HepG2 (cell line): Measurements from ENCODE around the gene ABCA2. TPM values are rescaled to one million over a fixed set of nuclear protein-coding genes. Genes with fewer than 3 reads are reported as not detected.
"Not testable (repeated sequence)": the region's sequence is repeated elsewhere in the genome, so short reads cannot be mapped to it uniquely, and the experiment has no call there.

Experiments used
- ATAC-seq: fragments of 200-7000 bp; cut with Tn5 transposase; 3 replicates; pipeline ENCODE4 v1.9.1; 2020; ENCODE audit warnings: mild to moderate bottlenecking, moderate library complexity
- BruUV-seq: library from RNA; stranded (reverse); fragments of 400-500 nt; replicated peaks from 2 replicates; lab custom pipeline; 2021; lab: Mats Ljungman, UMichigan
- CTCF ChIA-PET: fragments of 300-600 bp; formaldehyde crosslinking; extraction: SDS; loops from one replicate; lab custom pipeline; 2021; ENCODE audit warnings: low total read pairs, inconsistent platforms, low intra/inter-chr PET ratio; lab: Yijun Ruan, JAX
- POLR2A ChIA-PET: fragments of 350-600 bp; sonication (Branson Sonifier 250); formaldehyde crosslinking; loops from one replicate; lab custom pipeline; 2020; ENCODE audit warnings: antibody characterized with exemption, inconsistent platforms; lab: Yijun Ruan, JAX
- DNase-seq: peaks from one replicate; pipeline ENCODE4 v3.0.0-alpha.2; 2015; ENCODE audit warnings: low spot score
- FAIRE-seq: peaks from 3 replicates; lab custom pipeline; 2011; peaks lifted over from hg19 to GRCh38; lab: Jason Lieb, UNC
- H2AFZ ChIP-seq: one replicate; pipeline ENCODE4 v1.6.1; 2011; ENCODE audit warnings: low read length, inconsistent platforms
- H3K27ac ChIP-seq: fragments of 300-600 bp; 3 replicates; pipeline ENCODE4 v1.8.0; 2011; ENCODE audit warnings: mixed run types, mild to moderate bottlenecking, mixed read lengths, low read length, inconsistent platforms; ENCODE audit not compliant: insufficient read depth; ENCODE audit errors: extremely low read length
- H3K27me3 ChIP-seq, 2 experiments: fragments of 200-600 bp in 1 of 2; 2 replicates in 1 of 2; 3 replicates in 1 of 2; pipeline versions ENCODE4 v1.6.0 to v1.8.0; 2011; ENCODE audit warnings: low read length in 2 of 2, mild to moderate bottlenecking in 2 of 2, moderate library complexity in 2 of 2, inconsistent platforms in 1 of 2; ENCODE audit not compliant: insufficient read depth in 2 of 2, control insufficient read depth in 1 of 2
- H3K36me3 ChIP-seq, 2 experiments: fragments of 200-600 bp in 1 of 2; replicated peaks in 1 of 2; 2 replicates in 1 of 2; 3 replicates in 1 of 2; pipeline versions ENCODE4 v1.5.1 to v1.8.0; 2011; ENCODE audit warnings: low read length in 2 of 2, inconsistent platforms in 1 of 2; ENCODE audit not compliant: insufficient read depth in 2 of 2, control insufficient read depth in 1 of 2
- H3K4me1 ChIP-seq: 2 replicates; pipeline ENCODE4 v1.5.1; 2012; ENCODE audit warnings: low read length, inconsistent platforms; ENCODE audit not compliant: insufficient read depth
- H3K4me2 ChIP-seq: 2 replicates; pipeline ENCODE4 v1.6.0; 2011; ENCODE audit warnings: low read depth, low read length, inconsistent platforms
- H3K4me3 ChIP-seq, 3 experiments: fragments of 200-600 bp in 1 of 3; sonication (generic), shearing (Covaris generic) in 1 of 3; replicated peaks in 1 of 3; 2 replicates each; pipeline ENCODE4 v1.5.1; 2011 to 2016; ENCODE audit warnings: low read length in 3 of 3, inconsistent platforms in 2 of 3, low read depth in 2 of 3, mild to moderate bottlenecking in 2 of 3, control low read depth in 1 of 3, mixed read lengths in 1 of 3; ENCODE audit not compliant: insufficient read depth in 1 of 3
- H3K79me2 ChIP-seq: one replicate; pipeline ENCODE4 v1.6.1; 2011; ENCODE audit warnings: low read length, inconsistent platforms; ENCODE audit not compliant: insufficient read depth
- H3K9ac ChIP-seq: 2 replicates; pipeline ENCODE4 v1.6.0; 2011; ENCODE audit warnings: mild to moderate bottlenecking, low read depth, low read length, inconsistent platforms; ENCODE audit not compliant: insufficient read depth
- H3K9me3 ChIP-seq: 2 replicates; pipeline ENCODE4 v1.5.1; 2012; ENCODE audit warnings: mild to moderate bottlenecking, low read length
- H4K20me1 ChIP-seq: 2 replicates; pipeline ENCODE4 v1.6.0; 2011; ENCODE audit warnings: inconsistent platforms, mild to moderate bottlenecking, low read length, moderate library complexity; ENCODE audit not compliant: insufficient read depth
- AGO2 ChIP-seq: fragments of 200-400 bp; formaldehyde crosslinking; optimal IDR thresholded peaks from 2 replicates; pipeline ENCODE3; 2017; ENCODE audit warnings: mild to moderate bottlenecking, low read depth, low read length, moderate library complexity
- AKAP8 ChIP-seq: sonication (generic); formaldehyde crosslinking; IDR thresholded peaks from 2 replicates; pipeline ENCODE4 v1.5.1; 2020; ENCODE audit warnings: mild to moderate bottlenecking, missing genetic modification reagents
- ETV5 ChIP-seq: IDR thresholded peaks from 2 replicates; pipeline ENCODE4 v1.6.1; 2018; ENCODE audit warnings: missing biosample characterization, missing genetic modification reagents, inconsistent platforms, borderline replicate concordance
- HMG20A ChIP-seq: IDR thresholded peaks from 2 replicates; pipeline ENCODE4 v1.6.1; 2016; ENCODE audit warnings: borderline replicate concordance
- NONO ChIP-seq, 2 experiments: fragments of 450-650 bp in 1 of 2; sonication (generic) in 1 of 2; formaldehyde crosslinking in 1 of 2; IDR thresholded peaks in 1 of 2; conservative IDR thresholded peaks in 1 of 2; 2 replicates each; pipeline versions ENCODE4 v1.6.1 to v1.8.0; 2017 to 2022; ENCODE audit warnings: mild to moderate bottlenecking in 1 of 2, missing genetic modification reagents in 1 of 2, moderate library complexity in 1 of 2
- POLR2G ChIP-seq: fragments of 200-400 bp; formaldehyde crosslinking; IDR thresholded peaks from 2 replicates; pipeline ENCODE4 v1.6.1; 2018; ENCODE audit warnings: mild to moderate bottlenecking, low read depth, low read length, moderate library complexity
- ZBTB33 ChIP-seq: sonication (generic); formaldehyde crosslinking; IDR thresholded peaks from 2 replicates; pipeline ENCODE4 v1.4.0; 2020; ENCODE audit warnings: missing genetic modification reagents
- ZNF326 ChIP-seq: sonication (generic); formaldehyde crosslinking; IDR thresholded peaks from 2 replicates; pipeline ENCODE4 v1.4.0; 2020; ENCODE audit warnings: missing genetic modification reagents, borderline replicate concordance
- ZNF343 ChIP-seq: sonication (generic); formaldehyde crosslinking; IDR thresholded peaks from 2 replicates; pipeline ENCODE4 v1.4.0; 2020; ENCODE audit warnings: mild to moderate bottlenecking, missing genetic modification reagents
- ZNF652 ChIP-seq: IDR thresholded peaks from 2 replicates; pipeline ENCODE4 v1.6.1; 2016; ENCODE audit warnings: low read depth, borderline replicate concordance
- ZNF7 ChIP-seq: IDR thresholded peaks from 2 replicates; pipeline ENCODE4 v1.6.1; 2016; ENCODE audit warnings: missing biosample characterization, missing genetic modification reagents
- WGBS: methylation state at CpG from one replicate; pipeline ENCODE4 v1.1.6; 2017; ENCODE audit warnings: low lambda C conversion rate; 5-methylcytosine and 5-hydroxymethylcytosine counted together
- in situ Hi-C: cut with HindIII; loops from 2 replicates; pipeline ENCODE4 v1.10.0; 2017; ENCODE audit warnings: low pct_unique_long_range_greater_than_20kb; ENCODE audit not compliant: extremely low pct_ligation_motif_present
- intact Hi-C: fragments of 100-400 bp; cut with micrococcal nuclease; formaldehyde crosslinking; loops from one replicate; pipeline ENCODE4 v1.10.0; 2022; ENCODE audit not compliant: unreplicated experiment
- polyA plus RNA-seq, 8 experiments: library from polyadenylated mRNA; depleted of rRNA in 3 of 8; stranded (reverse) in 7 of 8; unstranded in 1 of 8; fragments of >200 nt; fragmentation: Illumina TruSeq in 4 of 8; extraction: Trizol in 4 of 8; gene quantifications; 2 replicates each; pipeline versions ENCODE4 v1.2.1 to v1.2.3, GENCODE V29; 2011 to 2016; ENCODE audit warnings: low read depth in 4 of 8, missing spikeins in 1 of 8, mixed read lengths in 1 of 8; ENCODE audit not compliant: insufficient read depth in 1 of 8
- total RNA-seq, 5 experiments: library from RNA; depleted of rRNA; stranded (reverse); fragments of >200 nt; fragmentation: Illumina TruSeq; extraction: Trizol; gene quantifications; 2 replicates each; pipeline ENCODE4 v1.2.3, GENCODE V29; 2016; ENCODE audit warnings: low read depth in 1 of 5

ABCA2 gene
- total and polyA plus RNA-seq, 2 of the 13 experiments (the other 11 are each of a cell fraction or from before 2014, with no cell fraction given), result 2.9 to 19.2 TPM

- H3K4me3 ChIP-seq, CTCF ChIA-PET, H2AFZ ChIP-seq, H3K27me3 ChIP-seq, H3K27ac ChIP-seq, in situ Hi-C loops, H3K9ac ChIP-seq, H3K9me3 ChIP-seq, intact Hi-C loops, DNase-seq, H4K20me1 ChIP-seq, ATAC-seq, BruUV-seq: not testable (repeated sequence)
- Histone ChIP-seq H3K4me1 (peaks cover 25% of the 10 kb centered on the region), H3K36me3 (peaks cover 3 to 16% of the 10 kb centered on the region in 2 experiments; a peak in 2 of 5 replicates)
- peak; percentile 40; the same call in 1 of the 2 replicates for TF ChIP-seq POLR2G
- TF ChIP-seq ZNF652 (CRISPR knock-in tag), result 0 out of 2 replicates have a peak, but pooled peaks have one; percentile 37
- TF ChIP-seq, all 625 proteins: peak for 2; not testable (repeated sequence) for 623
- FAIRE-seq, H3K4me2 ChIP-seq, H3K79me2 ChIP-seq, POLR2A ChIA-PET: not testable (repeated sequence)
- 69% methylated on average over 2 of the region's 9 CpGs for WGBS
Observed at GRCh38 chr9:137062798-137063197, 34.8 kb upstream of the ABCA2 start.

- ChIA-PET POLR2A (no interaction called here), CTCF (no interaction called here)
- Histone ChIP-seq H3K27me3 (no peaks in the 10 kb centered on the region), H3K4me1 (peaks cover 25% of the 10 kb centered on the region), H3K27ac (no peak overlapping the region), H3K4me3 (no peak overlapping the region), H3K9ac (no peak overlapping the region), H2AFZ (no peak overlapping the region), H3K36me3 (peaks cover 3 to 16% of the 10 kb centered on the region in 2 experiments; a peak in 2 of 5 replicates), H4K20me1 (no peaks in the 10 kb centered on the region), H3K9me3 (no peaks in the 10 kb centered on the region), H3K79me2 (no peaks in the 10 kb centered on the region), H3K4me2 (no peak overlapping the region)
- DNase-seq (no peak), ATAC-seq (no peak), FAIRE-seq (no peak)
- TSS peak; percentile 56 for BruUV-seq
- 85% methylated on average over 5 of the region's 15 CpGs for WGBS
- TF ChIP-seq HMG20A (no peak), NONO (IDR thresholded peaks at IDR 0.05) (no peak), NONO (CRISPR knock-in tag; conservative IDR thresholded peaks at IDR 0.05) (0 out of 2 replicates have a peak, but pooled peaks have one; percentile 30), ZBTB33 (CRISPR knock-in tag) (peak; percentile 71), AKAP8 (peak; percentile 78; the same call in 1 of the 2 replicates), AGO2 (peak; percentile 47), ZNF326 (CRISPR knock-in tag) (peak; percentile 50; the same call in 1 of the 2 replicates), ETV5 (CRISPR knock-in tag) (peak; percentile 21; the same call in 1 of the 2 replicates), ZNF343 (no peak), ZNF7 (CRISPR knock-in tag) (peak; percentile 91)
- in situ Hi-C loops, result no loop called here
- intact Hi-C loops, result no loop called here
Observed at GRCh38 chr9:137062384-137062783, 34.3 kb upstream of the ABCA2 start.
